ENCODE data around the gene CHD2. TPM values are rescaled to one million over a fixed set of nuclear protein-coding genes. Genes with fewer than 3 reads are reported as not detected.
A peak's percentile ranks its signal among the peaks of the same experiment; 100 is the strongest.

The CHD2 gene
- total RNA-seq, 2 donors from 2014 or later = 31.1 to 37.9 TPM

GRCh38 chr15:92970656-92971055 is 70.5 kb downstream of the CHD2 start:
- Histone ChIP-seq H3K4me3 (no peak overlapping the region), H3K36me3 (peaks cover 80% of the 10 kb centered on the region), H3K27ac (no peak overlapping the region), H3K9me3 (no peaks in the 10 kb centered on the region), H3K4me1 (peaks cover 0 to 11% of the 10 kb centered on the region in 2 donors), H3K27me3 (no peaks in the 10 kb centered on the region)
- DNase-seq (ENCODE audit: low spot score) = no peak
- no peak for TF ChIP-seq CTCF (IDR thresholded peaks at IDR 0.05)

GRCh38 chr15:92971081-92971480 is 71.0 kb downstream of the CHD2 start:
- peaks cover 83% of the 10 kb centered on the region for H3K36me3 ChIP-seq
- no peak for TF ChIP-seq CTCF (IDR thresholded peaks at IDR 0.05)
- H3K27me3 ChIP-seq = no peaks in the 10 kb centered on the region
- no peak overlapping the region for H3K27ac ChIP-seq
- H3K4me3 ChIP-seq = no peak overlapping the region
- DNase-seq (ENCODE audit: low spot score) = no peak
- peaks cover 0 to 11% of the 10 kb centered on the region in 2 donors for H3K4me1 ChIP-seq
- no peaks in the 10 kb centered on the region for H3K9me3 ChIP-seq

- Histone ChIP-seq H3K4me3 (no peak overlapping the region), H3K9me3 (no peaks in the 10 kb centered on the region), H3K36me3 (peaks cover 83% of the 10 kb centered on the region), H3K4me1 (peaks cover 0 to 11% of the 10 kb centered on the region in 2 donors), H3K27me3 (no peaks in the 10 kb centered on the region), H3K27ac (no peak overlapping the region)
- no peak for DNase-seq (ENCODE audit: low spot score)
- no peak for TF ChIP-seq CTCF (IDR thresholded peaks at IDR 0.05)
These were observed 71.6 kb downstream of the CHD2 start for GRCh38 chr15:92971713-92972112.

GRCh38 chr15:92974183-92974915 is 74.2 kb downstream of the CHD2 start:
- no peak for DNase-seq (ENCODE audit: low spot score)
- H3K27me3 ChIP-seq = no peaks in the 10 kb centered on the region
- peaks cover 0 to under 1% of the 10 kb centered on the region in 2 donors for H3K4me1 ChIP-seq
- H3K36me3 ChIP-seq = peaks cover 79% of the 10 kb centered on the region
- H3K4me3 ChIP-seq = no peak overlapping the region
- peak overlapping the region; percentile 40 to 74 for H3K27ac ChIP-seq
- no peaks in the 10 kb centered on the region for H3K9me3 ChIP-seq
- TF ChIP-seq CTCF (IDR thresholded peaks at IDR 0.05) = no peak

- H3K9me3 ChIP-seq = no peaks in the 10 kb centered on the region
- peaks cover 82% of the 10 kb centered on the region for H3K36me3 ChIP-seq
- H3K27ac ChIP-seq = no peak overlapping the region
- no peak overlapping the region for H3K4me3 ChIP-seq
- no peaks in the 10 kb centered on the region for H3K4me1 ChIP-seq
- no peak for DNase-seq (ENCODE audit: low spot score)
- no peak for TF ChIP-seq CTCF (IDR thresholded peaks at IDR 0.05)
- no peaks in the 10 kb centered on the region for H3K27me3 ChIP-seq
These were observed 79.0 kb downstream of the CHD2 start for GRCh38 chr15:92979011-92979701.

Measured in right atrium auricular region (tissue), 2 donors.